Suppressor macrophage treated with lipopolysaccharide for 1 hour (primary cell): ENCODE measurements around the gene SGMS2.
A peak's percentile ranks its signal among the peaks of the same experiment; 100 is the strongest.
"Not testable (repeated sequence)": the region's sequence is repeated elsewhere in the genome, so short reads cannot be mapped to it uniquely, and the experiment has no call there.

Source experiments
- DNase-seq, 3 donors: peaks; one replicate each; pipeline ENCODE4 v3.0.0-alpha.2; 2020 to 2022

Gene SGMS2

DNA sequence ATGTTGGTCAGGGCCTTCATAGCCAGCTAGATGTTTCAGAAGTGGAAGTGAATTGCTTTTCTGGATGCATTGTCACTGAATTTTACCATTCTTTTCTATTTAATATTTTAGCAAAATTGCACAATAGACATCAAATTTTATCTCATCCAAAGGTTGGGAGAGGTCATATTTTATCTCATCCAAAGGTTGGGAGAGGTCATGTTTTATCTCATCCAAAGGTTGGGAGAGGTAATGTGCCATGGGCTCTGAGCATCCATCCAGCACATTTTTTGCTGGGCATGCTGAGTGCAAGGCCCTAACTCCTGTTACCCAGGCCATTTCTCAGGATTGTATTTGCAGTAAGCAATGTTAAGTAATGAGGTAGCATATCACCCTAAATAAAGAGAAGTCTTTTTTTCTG is 91.9 kb downstream of the SGMS2 start:
- DNase-seq, result no peak

GRCh38 chr4:107917500-107917899 is 92.8 kb downstream of the SGMS2 start:
- DNase-seq, result no peak

GRCh38 chr4:107922486-107923473 is 98.0 kb downstream of the SGMS2 start:
- peak in 1 of 3 donors; percentile 31 for DNase-seq

DNA sequence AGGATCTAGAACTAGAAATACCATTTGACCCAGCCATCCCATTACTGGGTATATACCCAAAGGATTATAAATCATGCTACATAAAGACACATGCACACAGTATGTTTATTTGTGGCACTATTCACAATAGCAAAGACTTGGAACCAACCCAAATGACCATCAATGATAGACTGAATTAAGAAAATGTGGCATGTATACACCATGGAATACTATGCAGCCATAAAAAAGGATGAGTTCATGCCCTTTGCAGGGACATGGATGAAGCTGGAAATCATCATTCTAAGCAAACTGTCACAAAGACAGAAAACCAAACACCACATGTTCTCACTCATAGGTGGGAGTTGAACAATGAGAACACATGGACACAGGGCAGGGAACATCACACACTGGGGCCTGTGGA is 101.0 kb downstream of the SGMS2 start:
- not testable (repeated sequence) for DNase-seq

DNA sequence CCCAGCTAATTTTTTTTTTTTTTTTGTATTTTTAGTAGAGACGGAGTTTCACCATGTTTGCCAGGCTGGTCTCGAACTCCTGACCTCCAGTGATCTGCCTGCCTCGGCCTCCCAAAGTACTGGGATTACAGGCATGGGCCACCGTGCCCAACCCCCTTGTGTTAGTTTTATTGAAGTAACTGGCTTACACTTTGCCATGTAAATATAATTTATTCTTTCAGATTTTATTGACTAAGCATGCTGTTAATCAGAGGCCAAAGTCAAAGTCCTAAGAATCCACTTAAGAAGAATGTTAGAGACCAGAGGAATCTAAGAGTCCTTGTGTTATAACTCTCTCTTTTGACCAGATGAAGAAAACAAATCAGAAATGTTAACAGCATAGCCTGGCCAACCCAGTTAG is 102.1 kb downstream of the SGMS2 start:
- DNase-seq, result not testable (repeated sequence)

DNA sequence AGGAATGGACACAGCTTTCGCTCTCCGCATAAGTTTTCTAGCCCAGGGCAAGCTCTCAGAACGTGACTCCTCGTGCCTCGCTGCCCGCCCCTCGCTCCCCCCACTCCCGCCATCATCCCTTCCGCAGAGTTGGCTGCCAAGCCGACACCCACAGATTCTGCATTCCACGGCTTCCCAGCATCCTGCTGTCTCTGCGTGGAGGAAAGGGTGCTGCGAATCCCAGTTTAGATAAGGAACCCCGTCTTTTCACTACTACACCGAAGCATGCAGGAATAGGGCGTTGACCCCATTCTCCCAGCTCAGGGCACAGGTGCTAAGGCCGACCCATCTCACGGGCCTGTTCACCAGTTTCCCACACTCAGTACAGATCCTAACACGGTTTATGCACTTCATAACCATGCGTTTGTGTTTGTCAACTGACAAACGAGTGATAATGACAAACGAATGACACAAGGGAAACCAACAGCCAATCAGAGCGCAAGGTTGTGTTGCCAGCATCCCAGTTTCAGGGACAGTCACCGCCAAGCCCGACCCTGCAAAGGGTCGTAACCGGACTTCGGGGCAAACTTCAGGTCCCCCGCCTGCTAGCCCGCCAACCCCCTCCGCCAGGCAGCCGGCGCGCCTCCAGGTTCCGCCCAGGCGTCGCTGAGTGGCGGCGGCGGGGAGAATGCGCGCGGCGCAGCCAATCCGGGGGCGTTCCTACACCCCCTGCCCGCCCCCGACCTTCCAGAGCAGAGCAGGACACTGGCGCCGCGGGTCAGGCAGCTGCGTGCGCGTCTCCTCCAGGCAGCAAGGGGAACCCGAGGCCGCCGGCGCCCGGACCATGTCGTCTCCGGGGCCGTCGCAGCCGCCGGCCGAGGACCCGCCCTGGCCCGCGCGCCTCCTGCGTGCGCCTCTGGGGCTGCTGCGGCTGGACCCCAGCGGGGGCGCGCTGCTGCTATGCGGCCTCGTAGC is 106.4 kb downstream of the SGMS2 start, which contains the start of gene CYP2U1:
Gene CYP2U1 (plus strand): TSS at position 729 of the 954 bp plus-strand sequence. CDS start 95 bp downstream, at position 824.
- peak; percentile 75 to 88 (median 79) for DNase-seq

- DNase-seq, result no peak
Observed at GRCh38 chr4:107931775-107932321, 107.1 kb downstream of the SGMS2 start.

GRCh38 chr4:107935246-107935645 is 110.5 kb downstream of the SGMS2 start:
- DNase-seq, result no peak

DNA sequence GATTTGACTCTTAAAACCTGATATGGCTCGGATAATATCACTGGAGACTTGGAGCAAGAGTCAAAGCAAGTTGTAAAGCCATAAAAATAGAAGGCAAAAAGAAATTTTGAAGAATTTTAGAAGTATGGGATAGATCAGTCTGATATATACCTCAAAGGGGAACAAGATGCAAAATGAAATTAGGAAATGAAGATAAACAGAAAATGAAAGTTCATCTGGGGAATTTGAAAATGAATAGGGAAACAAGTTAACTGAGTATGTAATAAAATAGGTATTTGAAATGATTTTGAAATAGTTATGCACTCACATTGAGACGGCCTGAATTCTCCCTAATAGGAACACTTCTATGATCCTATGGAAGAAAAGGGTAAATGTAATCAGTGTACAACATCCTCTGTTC is 112.3 kb downstream of the SGMS2 start:
- DNase-seq, result peak in 2 of 3 donors; percentile 62 to 63

GRCh38 chr4:107939307-107939706 is 114.6 kb downstream of the SGMS2 start:
- no peak for DNase-seq

- no peak for DNase-seq
Observed at GRCh38 chr4:107945809-107946208, 121.1 kb downstream of the SGMS2 start.

GRCh38 chr4:107950746-107951540 is 126.2 kb downstream of the SGMS2 start:
- DNase-seq, result no peak

- DNase-seq, result no peak
Observed at GRCh38 chr4:107951551-107951950, 126.8 kb downstream of the SGMS2 start.

DNA sequence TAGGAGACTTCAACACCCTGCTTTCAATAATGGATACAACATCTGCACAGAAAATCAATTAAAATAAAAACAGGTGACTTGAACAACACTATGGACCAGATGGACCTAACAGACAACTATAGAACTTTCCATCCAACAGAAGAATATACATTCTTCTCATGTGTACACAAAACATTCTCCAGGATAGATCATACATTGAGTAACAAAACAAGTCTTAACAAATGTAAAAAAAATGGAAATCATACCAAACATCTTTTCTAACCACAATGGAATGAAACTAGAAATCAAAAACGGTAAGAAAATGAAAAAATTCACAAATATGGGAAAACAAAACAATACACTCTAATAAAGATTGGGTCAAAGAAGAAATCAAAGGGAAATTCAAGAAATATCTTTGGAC is 131.3 kb downstream of the SGMS2 start:
- DNase-seq, result no peak
